Right kidney (tissue), 1 donor: ENCODE data around the gene UQCC5.

Source experiments
- DNase-seq: peaks from one replicate; pipeline ENCODE4 v3.0.0-alpha.2; 2016

Gene UQCC5

DNA sequence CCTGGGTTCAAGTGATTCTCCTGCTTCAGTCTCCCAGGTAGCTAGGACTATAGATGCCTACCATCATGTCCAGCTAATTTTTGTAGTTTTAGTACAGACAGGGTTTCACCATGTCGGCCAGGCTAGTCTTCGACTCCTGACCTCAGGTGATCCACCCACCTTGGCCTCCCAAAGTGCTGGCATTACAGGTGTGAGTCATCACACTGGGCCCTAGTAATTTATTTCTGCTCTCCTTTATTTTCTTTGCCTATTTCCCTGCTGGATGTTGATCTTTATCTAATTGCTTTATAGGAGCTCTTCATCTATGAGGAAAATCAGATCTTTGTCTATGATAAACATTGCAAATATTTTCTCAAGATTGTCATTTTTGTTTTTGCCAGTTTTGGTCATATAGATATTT lies 31.7 kb downstream of the UQCC5 start:
- DNase-seq: no peak

- DNase-seq: no peak
These were observed 33.7 kb downstream of the UQCC5 start for GRCh38 chr3:52570076-52570475.

DNA sequence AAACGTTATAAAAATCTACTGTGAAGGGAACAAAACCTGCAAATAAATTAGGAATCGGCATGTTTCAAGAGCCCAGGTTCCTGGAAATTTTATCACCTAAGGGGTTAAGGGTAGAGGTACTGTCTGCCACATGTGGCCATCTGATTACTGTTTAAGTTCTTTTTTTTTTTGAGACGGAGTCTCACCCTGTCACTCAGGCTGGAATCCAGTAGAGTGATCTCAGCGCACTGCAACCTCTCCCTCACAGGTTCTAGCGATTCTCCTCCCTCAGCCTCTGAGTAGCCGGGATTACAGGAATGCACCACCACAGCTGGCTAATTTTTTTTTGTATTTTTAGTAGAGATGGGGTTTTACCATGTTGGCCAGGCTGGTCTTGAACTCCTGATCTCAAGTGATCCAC lies 35.8 kb downstream of the UQCC5 start:
- no peak for DNase-seq

DNA sequence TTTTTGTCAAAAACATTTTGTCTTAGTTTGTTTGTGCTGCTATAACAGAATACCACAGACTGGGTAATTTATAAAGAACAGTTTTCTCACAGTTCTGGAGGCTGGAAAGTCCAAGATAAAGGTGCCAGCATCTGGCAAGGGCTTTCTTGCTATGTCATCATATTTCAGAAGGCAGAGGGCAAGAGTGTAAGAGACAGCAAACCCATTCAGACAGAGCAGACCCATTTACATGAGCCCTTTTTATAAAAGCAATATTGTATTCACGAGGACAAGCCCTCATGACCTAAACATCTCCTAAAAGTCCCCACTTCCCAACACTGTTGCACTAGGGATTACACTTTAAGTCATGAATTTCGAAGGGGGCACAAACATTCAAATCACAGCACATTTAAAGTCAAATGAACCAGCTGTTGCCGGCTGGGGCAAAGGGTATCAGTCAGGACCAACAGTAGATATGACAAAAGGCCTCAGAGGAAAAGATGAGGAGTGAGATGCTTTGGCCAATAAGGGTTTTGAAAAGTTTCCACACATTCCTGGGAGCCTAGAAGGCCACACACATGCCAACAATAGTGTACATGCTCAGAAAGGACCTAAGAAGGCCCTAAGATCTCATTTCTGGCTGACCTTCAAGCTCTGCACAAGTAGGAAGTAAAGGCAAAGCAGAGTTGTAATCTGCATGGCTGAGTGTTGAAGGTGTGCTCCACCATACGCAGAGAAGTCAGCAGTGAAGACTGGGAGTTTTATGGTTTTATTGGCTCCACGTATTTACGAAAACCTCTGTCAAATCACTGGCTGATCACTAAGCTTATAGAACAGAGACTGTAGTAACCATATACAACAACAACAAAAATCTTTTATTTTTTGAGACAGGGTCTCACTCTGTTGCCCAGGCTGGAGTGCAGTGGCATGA lies 37.9 kb downstream of the UQCC5 start:
- no peak for DNase-seq
